ENCODE measurements around the gene CMTM4. TPM values are rescaled to one million over a fixed set of nuclear protein-coding genes. Genes with fewer than 3 reads are reported as not detected.
A peak's percentile ranks its signal among the peaks of the same experiment; 100 is the strongest.

CMTM4 gene
- polyA plus RNA-seq, 1 donor from 2014 or later = 27.2 TPM

DNA sequence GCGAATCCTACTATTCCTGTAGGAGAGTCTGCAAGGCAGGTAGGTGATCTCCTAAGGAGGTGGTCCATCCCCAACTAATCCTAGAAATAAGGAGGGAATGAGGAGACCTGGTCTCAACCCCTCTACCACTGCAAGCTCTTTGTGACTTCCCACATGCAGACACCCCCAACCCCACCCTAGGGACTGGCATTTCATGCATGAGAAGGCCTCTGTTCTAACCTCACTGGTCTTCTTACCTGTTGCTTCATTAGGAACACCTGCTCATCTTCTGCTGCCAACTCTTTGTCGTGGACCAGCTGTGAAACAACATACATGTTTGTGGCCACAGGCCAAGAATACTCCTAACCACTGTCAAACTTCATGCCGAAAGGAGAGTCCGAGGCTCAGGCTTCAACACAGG is 32.3 kb upstream of the CMTM4 start:
- no peaks in the 10 kb centered on the region for H3K9me3 ChIP-seq (ENCODE audit: low read length)
- no peak overlapping the region for H3K9ac ChIP-seq (ENCODE audit: low read length)
- H3K4me2 ChIP-seq (ENCODE audit: low read length) = no peak overlapping the region
- H3K79me2 ChIP-seq (replicated peaks; ENCODE audit: insufficient read depth, low read length) = no peaks in the 10 kb centered on the region
- H3F3A ChIP-seq (ENCODE audit: insufficient read depth, low read length, poor library complexity, severe bottlenecking) = no peaks in the 10 kb centered on the region
- no peak overlapping the region for H3K27ac ChIP-seq (ENCODE audit: low read length)
- H3K36me3 ChIP-seq (ENCODE audit: insufficient read depth, low read length) = peaks cover 10% of the 10 kb centered on the region
- H3K9me2 ChIP-seq (ENCODE audit: insufficient read depth, low read length) = no peaks in the 10 kb centered on the region
- no peak overlapping the region for H3K4me3 ChIP-seq (ENCODE audit: low read length)
- H3K27me3 ChIP-seq (ENCODE audit: insufficient read depth, low read depth, low read length) = no peaks in the 10 kb centered on the region
- TF ChIP-seq SMC3 (conservative IDR thresholded peaks at IDR 0.05; ENCODE audit: poor library complexity) (no peak), EP300 (conservative IDR thresholded peaks at IDR 0.05; ENCODE audit: poor library complexity, severe bottlenecking) (no peak), MXI1 (conservative IDR thresholded peaks at IDR 0.05; ENCODE audit: poor library complexity, severe bottlenecking) (no peak), POLR2AphosphoS5 (IDR thresholded peaks at IDR 0.05) (no peak), RAD21 (conservative IDR thresholded peaks at IDR 0.05) (no peak), EZH2 (IDR thresholded peaks at IDR 0.05; ENCODE audit: borderline replicate concordance, insufficient read depth, low read length, poor library complexity, severe bottlenecking) (no peak), TAF1 (IDR thresholded peaks at IDR 0.05; ENCODE audit: low read depth) (no peak), CTCF (IDR thresholded peaks at IDR 0.05; ENCODE audit: poor library complexity, severe bottlenecking) (no peak)
- TF ChIP-seq, protein P1, sequence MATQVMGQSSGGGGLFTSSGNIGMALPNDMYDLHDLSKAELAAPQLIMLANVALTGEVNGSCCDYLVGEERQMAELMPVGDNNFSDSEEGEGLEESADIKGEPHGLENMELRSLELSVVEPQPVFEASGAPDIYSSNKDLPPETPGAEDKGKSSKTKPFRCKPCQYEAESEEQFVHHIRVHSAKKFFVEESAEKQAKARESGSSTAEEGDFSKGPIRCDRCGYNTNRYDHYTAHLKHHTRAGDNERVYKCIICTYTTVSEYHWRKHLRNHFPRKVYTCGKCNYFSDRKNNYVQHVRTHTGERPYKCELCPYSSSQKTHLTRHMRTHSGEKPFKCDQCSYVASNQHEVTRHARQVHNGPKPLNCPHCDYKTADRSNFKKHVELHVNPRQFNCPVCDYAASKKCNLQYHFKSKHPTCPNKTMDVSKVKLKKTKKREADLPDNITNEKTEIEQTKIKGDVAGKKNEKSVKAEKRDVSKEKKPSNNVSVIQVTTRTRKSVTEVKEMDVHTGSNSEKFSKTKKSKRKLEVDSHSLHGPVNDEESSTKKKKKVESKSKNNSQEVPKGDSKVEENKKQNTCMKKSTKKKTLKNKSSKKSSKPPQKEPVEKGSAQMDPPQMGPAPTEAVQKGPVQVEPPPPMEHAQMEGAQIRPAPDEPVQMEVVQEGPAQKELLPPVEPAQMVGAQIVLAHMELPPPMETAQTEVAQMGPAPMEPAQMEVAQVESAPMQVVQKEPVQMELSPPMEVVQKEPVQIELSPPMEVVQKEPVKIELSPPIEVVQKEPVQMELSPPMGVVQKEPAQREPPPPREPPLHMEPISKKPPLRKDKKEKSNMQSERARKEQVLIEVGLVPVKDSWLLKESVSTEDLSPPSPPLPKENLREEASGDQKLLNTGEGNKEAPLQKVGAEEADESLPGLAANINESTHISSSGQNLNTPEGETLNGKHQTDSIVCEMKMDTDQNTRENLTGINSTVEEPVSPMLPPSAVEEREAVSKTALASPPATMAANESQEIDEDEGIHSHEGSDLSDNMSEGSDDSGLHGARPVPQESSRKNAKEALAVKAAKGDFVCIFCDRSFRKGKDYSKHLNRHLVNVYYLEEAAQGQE (IDR thresholded peaks at IDR 0.05; ENCODE audit: borderline replicate concordance) = no peak
- H2AFZ ChIP-seq (ENCODE audit: low read depth, low read length) = no peak overlapping the region
- no peaks in the 10 kb centered on the region for H4K20me1 ChIP-seq (ENCODE audit: insufficient read depth)

DNA sequence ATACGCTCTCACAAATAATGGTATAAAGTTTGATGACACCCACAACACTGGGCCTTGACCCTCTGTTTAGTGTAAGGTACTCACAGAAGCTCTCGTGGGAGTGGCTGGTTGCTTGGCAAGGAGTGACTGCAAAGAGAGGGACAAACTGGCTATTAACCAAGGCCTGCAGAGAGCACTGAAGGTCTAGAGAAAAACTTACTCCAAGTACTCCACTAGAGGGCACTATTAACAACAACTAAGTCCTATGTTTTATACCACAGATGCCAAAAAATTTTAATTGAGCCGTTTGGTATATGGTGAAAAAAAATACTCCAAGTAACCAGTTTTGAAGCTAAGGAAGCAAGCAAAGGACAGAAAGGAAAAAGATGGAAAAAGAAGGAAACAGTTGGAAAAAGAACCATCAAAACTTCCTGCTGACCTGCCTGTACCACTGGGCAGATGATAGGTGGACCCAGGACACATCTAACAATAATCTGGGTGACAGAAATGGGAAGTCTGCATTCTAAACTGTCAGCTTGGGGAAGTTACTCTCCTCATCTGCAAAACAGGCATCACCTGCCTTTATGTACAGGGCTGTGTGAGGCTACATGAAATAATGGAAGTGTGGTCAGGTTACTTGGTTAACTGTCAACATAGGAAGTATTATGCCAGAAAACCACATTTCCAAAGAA is 31.7 kb upstream of the CMTM4 start:
- H3K27ac ChIP-seq (ENCODE audit: low read length) = no peak overlapping the region
- H3K4me2 ChIP-seq (ENCODE audit: low read length) = no peak overlapping the region
- peak; percentile 55 for TF ChIP-seq RAD21 (conservative IDR thresholded peaks at IDR 0.05)
- peak; percentile 72 for TF ChIP-seq SMC3 (conservative IDR thresholded peaks at IDR 0.05; ENCODE audit: poor library complexity)
- peak; percentile 72 for TF ChIP-seq CTCF (IDR thresholded peaks at IDR 0.05; ENCODE audit: poor library complexity, severe bottlenecking)
- TF ChIP-seq POLR2AphosphoS5 (IDR thresholded peaks at IDR 0.05) = no peak
- TF ChIP-seq EP300 (conservative IDR thresholded peaks at IDR 0.05; ENCODE audit: poor library complexity, severe bottlenecking) = no peak
- no peak for TF ChIP-seq EZH2 (IDR thresholded peaks at IDR 0.05; ENCODE audit: borderline replicate concordance, insufficient read depth, low read length, poor library complexity, severe bottlenecking)
- TF ChIP-seq, protein P1 (IDR thresholded peaks at IDR 0.05; ENCODE audit: borderline replicate concordance) = no peak
- TF ChIP-seq TAF1 (IDR thresholded peaks at IDR 0.05; ENCODE audit: low read depth) = no peak
- no peak for TF ChIP-seq MXI1 (conservative IDR thresholded peaks at IDR 0.05; ENCODE audit: poor library complexity, severe bottlenecking)
- H3K9ac ChIP-seq (ENCODE audit: low read length) = no peak overlapping the region
- no peak overlapping the region for H3K4me3 ChIP-seq (ENCODE audit: low read length)
- H3F3A ChIP-seq (ENCODE audit: insufficient read depth, low read length, poor library complexity, severe bottlenecking) = no peaks in the 10 kb centered on the region
- no peaks in the 10 kb centered on the region for H4K20me1 ChIP-seq (ENCODE audit: insufficient read depth)
- no peaks in the 10 kb centered on the region for H3K9me2 ChIP-seq (ENCODE audit: insufficient read depth, low read length)
- H3K9me3 ChIP-seq (ENCODE audit: low read length) = no peaks in the 10 kb centered on the region
- peaks cover 13% of the 10 kb centered on the region for H3K36me3 ChIP-seq (ENCODE audit: insufficient read depth, low read length)
- H2AFZ ChIP-seq (ENCODE audit: low read depth, low read length) = no peak overlapping the region
- H3K27me3 ChIP-seq (ENCODE audit: insufficient read depth, low read depth, low read length) = no peaks in the 10 kb centered on the region
- H3K79me2 ChIP-seq (replicated peaks; ENCODE audit: insufficient read depth, low read length) = no peaks in the 10 kb centered on the region
